IMR-90 (cell line): ENCODE results near the gene SPINK14. TPM values are rescaled to one million over a fixed set of nuclear protein-coding genes. Genes with fewer than 3 reads are reported as not detected.

ENCODE experiments used
- ATAC-seq: fragments of 200-7000 bp; cut with Tn5 transposase; 2 replicates; pipeline ENCODE4 v1.9.1; 2020; ENCODE audit warnings: low read depth, mild to moderate bottlenecking, moderate library complexity
- BruUV-seq: library from RNA; stranded (reverse); fragments of 400-500 nt; replicated peaks from 2 replicates; lab custom pipeline; 2021; lab: Mats Ljungman, UMichigan
- CTCF ChIA-PET: fragments of 300-600 bp; formaldehyde crosslinking; extraction: SDS; loops from one replicate; lab custom pipeline; 2021; ENCODE audit warnings: antibody characterized with exemption; lab: Yijun Ruan, JAX
- POLR2A ChIA-PET: fragments of 300-600 bp; sonication (Branson Sonifier 250); formaldehyde crosslinking; loops from one replicate; lab custom pipeline; 2022; ENCODE audit warnings: antibody characterized with exemption; ENCODE audit not compliant: unreplicated experiment; lab: Charles Lee
- DNase-seq: peaks from one replicate; pipeline ENCODE4 v3.0.0; 2013
- H2AFZ ChIP-seq: replicated peaks from 2 replicates; pipeline ENCODE3; 2013; ENCODE audit warnings: low read length, mild to moderate bottlenecking; ENCODE audit not compliant: poor library complexity
- H2AK5ac ChIP-seq: 2 replicates; pipeline ENCODE4 v1.6.1; 2013; ENCODE audit warnings: low read depth, low read length, inconsistent platforms
- H2AK9ac ChIP-seq: replicated peaks from 2 replicates; pipeline ENCODE3; 2013; ENCODE audit warnings: mild to moderate bottlenecking, low read depth, low read length, moderate library complexity; ENCODE audit not compliant: poor library complexity
- H2BK120ac ChIP-seq: 2 replicates; pipeline ENCODE4 v1.6.1; 2013; ENCODE audit warnings: low read depth, low read length, inconsistent platforms
- H2BK15ac ChIP-seq: 3 replicates; pipeline ENCODE4 v1.6.1; 2013; ENCODE audit warnings: low read depth, low read length, inconsistent platforms
- H2BK20ac ChIP-seq: 2 replicates; pipeline ENCODE4 v1.6.1; 2013; ENCODE audit warnings: low read depth, mild to moderate bottlenecking, inconsistent platforms, low read length, moderate library complexity
- H2BK5ac ChIP-seq: 2 replicates; pipeline ENCODE4 v1.6.1; 2013; ENCODE audit warnings: mild to moderate bottlenecking, low read depth, low read length, inconsistent platforms; ENCODE audit not compliant: poor library complexity, severe bottlenecking
- H3K14ac ChIP-seq: replicated peaks from 2 replicates; pipeline ENCODE4 v1.6.1; 2013; ENCODE audit warnings: low read depth, low read length, inconsistent platforms
- H3K18ac ChIP-seq: 2 replicates; pipeline ENCODE4 v1.6.1; 2013; ENCODE audit warnings: low read depth, low read length, control low read depth
- H3K23ac ChIP-seq: 2 replicates; pipeline ENCODE4 v1.6.1; 2013; ENCODE audit warnings: low read depth, low read length, inconsistent platforms
- H3K27ac ChIP-seq: 2 replicates; pipeline ENCODE4 v1.5.1; 2013; ENCODE audit warnings: mild to moderate bottlenecking, control low read depth, low read length; ENCODE audit not compliant: insufficient read depth
- H3K27me3 ChIP-seq: 2 replicates; pipeline ENCODE4 v1.6.1; 2013; ENCODE audit warnings: low read length; ENCODE audit not compliant: control insufficient read depth, insufficient read depth
- H3K36me3 ChIP-seq: 2 replicates; pipeline ENCODE4 v1.6.1; 2013; ENCODE audit warnings: low read length, mixed read lengths; ENCODE audit not compliant: control insufficient read depth, insufficient read depth
- H3K4ac ChIP-seq: 2 replicates; pipeline ENCODE4 v1.6.1; 2013; ENCODE audit warnings: low read depth, low read length, inconsistent platforms
- H3K4me1 ChIP-seq: 2 replicates; pipeline ENCODE4 v1.6.1; 2013; ENCODE audit warnings: low read length, mixed read lengths; ENCODE audit not compliant: control insufficient read depth, insufficient read depth
- H3K4me2 ChIP-seq: 2 replicates; pipeline ENCODE4 v1.6.1; 2013; ENCODE audit warnings: low read depth, mild to moderate bottlenecking, control low read depth, low read length, moderate library complexity
- H3K4me3 ChIP-seq: 2 replicates; pipeline ENCODE4 v1.5.1; 2013; ENCODE audit warnings: low read depth, mild to moderate bottlenecking, control low read depth, low read length, moderate library complexity; ENCODE audit not compliant: insufficient read depth
- H3K56ac ChIP-seq: 2 replicates; pipeline ENCODE4 v1.6.1; 2013; ENCODE audit warnings: low read length, inconsistent platforms; ENCODE audit not compliant: insufficient read depth; ENCODE audit errors: extremely low read depth
- H3K79me1 ChIP-seq, 2 experiments: 2 replicates each; pipeline ENCODE4 v1.6.1; 2013; ENCODE audit warnings: low read length in 2 of 2, inconsistent platforms in 1 of 2, low read depth in 1 of 2
- H3K9ac ChIP-seq: 2 replicates; pipeline ENCODE4 v1.6.1; 2013; ENCODE audit warnings: low read depth, low read length, control low read depth
- H3K9me1 ChIP-seq: 2 replicates; pipeline ENCODE4 v1.6.1; 2013; ENCODE audit warnings: low read length, inconsistent platforms; ENCODE audit not compliant: insufficient read depth
- H3K9me3 ChIP-seq: 2 replicates; pipeline ENCODE4 v1.6.1; 2013; ENCODE audit warnings: low read length; ENCODE audit not compliant: control insufficient read depth, insufficient read depth
- H4K20me1 ChIP-seq: 2 replicates; pipeline ENCODE4 v1.6.1; 2013; ENCODE audit warnings: low read length, inconsistent platforms; ENCODE audit not compliant: insufficient read depth
- H4K5ac ChIP-seq: 2 replicates; pipeline ENCODE4 v1.6.1; 2013; ENCODE audit warnings: mild to moderate bottlenecking, low read depth, low read length, control low read depth
- H4K8ac ChIP-seq, 2 experiments: 2 replicates each; pipeline ENCODE4 v1.6.1; 2013; ENCODE audit warnings: low read depth in 2 of 2, low read length in 2 of 2, control low read depth in 1 of 2, inconsistent platforms in 1 of 2
- H4K91ac ChIP-seq: 2 replicates; pipeline ENCODE4 v1.6.1; 2013; ENCODE audit warnings: low read depth, low read length, inconsistent platforms; ENCODE audit not compliant: insufficient read depth
- BHLHE40 ChIP-seq: fragments of 150-350 bp; IDR thresholded peaks from 2 replicates; pipeline ENCODE4 v1.6.1; 2016; ENCODE audit warnings: mild to moderate bottlenecking, low read depth, low read length
- CEBPB ChIP-seq: IDR thresholded peaks from 2 replicates; pipeline ENCODE4 v1.6.1; 2012; ENCODE audit warnings: low read depth, low read length, improper control_type of control experiment
- CHD1 ChIP-seq: IDR thresholded peaks from 2 replicates; pipeline ENCODE4 v1.6.1; 2012; ENCODE audit warnings: low read depth, low read length, improper control_type of control experiment
- CTCF ChIP-seq: conservative IDR thresholded peaks from 2 replicates; pipeline ENCODE4 v1.5.1; 2012; ENCODE audit warnings: mild to moderate bottlenecking, low read depth, low read length, improper control_type of control experiment
- ELK1 ChIP-seq: fragments of 150-350 bp; IDR thresholded peaks from 2 replicates; pipeline ENCODE4 v1.6.1; 2016; ENCODE audit warnings: low read depth, mild to moderate bottlenecking, low read length, moderate library complexity, borderline replicate concordance
- FOS ChIP-seq: fragments of 150-350 bp; IDR thresholded peaks from 2 replicates; pipeline ENCODE4 v1.6.1; 2016; ENCODE audit warnings: low read depth, low read length
- MAFK ChIP-seq: IDR thresholded peaks from 2 replicates; pipeline ENCODE4 v1.6.1; 2012; ENCODE audit warnings: low read depth, low read length, improper control_type of control experiment
- MAZ ChIP-seq: IDR thresholded peaks from 2 replicates; pipeline ENCODE4 v1.6.1; 2012; ENCODE audit warnings: low read depth, mild to moderate bottlenecking, low read length, improper control_type of control experiment, moderate library complexity, borderline replicate concordance
- NFE2L2 ChIP-seq: fragments of 150-350 bp; IDR thresholded peaks from 2 replicates; pipeline ENCODE4 v1.6.1; 2016; ENCODE audit warnings: low read depth, mild to moderate bottlenecking, low read length
- POLR2A ChIP-seq: IDR thresholded peaks from 2 replicates; pipeline ENCODE4 v1.6.1; 2012; ENCODE audit warnings: mild to moderate bottlenecking, low read depth, low read length
- RAD21 ChIP-seq: IDR thresholded peaks from 2 replicates; pipeline ENCODE4 v1.6.1; 2012; ENCODE audit warnings: low read length, improper control_type of control experiment
- RCOR1 ChIP-seq: IDR thresholded peaks from 2 replicates; pipeline ENCODE4 v1.6.1; 2012; ENCODE audit warnings: mild to moderate bottlenecking, low read length, improper control_type of control experiment; ENCODE audit not compliant: insufficient replicate concordance
- RFX5 ChIP-seq: IDR thresholded peaks from 2 replicates; pipeline ENCODE4 v1.8.0; 2012; ENCODE audit warnings: low read depth, mild to moderate bottlenecking, low read length, moderate library complexity
- SMC3 ChIP-seq: fragments of 150-350 bp; IDR thresholded peaks from 2 replicates; pipeline ENCODE4 v1.6.1; 2016; ENCODE audit warnings: low read depth, mild to moderate bottlenecking, antibody characterized with exemption, low read length, moderate library complexity
- USF2 ChIP-seq: fragments of 150-350 bp; IDR thresholded peaks from 2 replicates; pipeline ENCODE4 v1.6.1; 2017; ENCODE audit warnings: mild to moderate bottlenecking, antibody characterized with exemption, low read length, low read depth
- WGBS, 2 experiments: methylation state at CpG; one replicate each; pipeline versions ENCODE4 v1.1.5 to v1.1.7; 2013; ENCODE audit warnings: missing lambda C conversion rate in 2 of 2; ENCODE audit not compliant: insufficient read length in 1 of 2; ENCODE audit errors: extremely low coverage in 2 of 2; 5-methylcytosine and 5-hydroxymethylcytosine counted together
- dilution Hi-C: fragments of 300-500 bp; cut with HindIII; formaldehyde crosslinking; loops from one replicate; pipeline ENCODE4 v1.14.3; 2018; ENCODE audit warnings: low sequenced_read_pairs; ENCODE audit not compliant: unreplicated experiment
- in situ Hi-C: fragments of 300-500 bp; cut with MboI; formaldehyde crosslinking; loops from 3 replicates; pipeline ENCODE4 v1.14.3; 2019; ENCODE audit warnings: low sequenced_read_pairs, inconsistent platforms, mixed read lengths
- intact Hi-C: fragments of 100-400 bp; cut with micrococcal nuclease; formaldehyde crosslinking; loops from 2 replicates; pipeline ENCODE4 v1.10.0; 2022
- polyA plus RNA-seq, 3 experiments: library from polyadenylated mRNA; depleted of rRNA; stranded (reverse); fragments of >200 nt; gene quantifications; 2 replicates each; pipeline ENCODE4 v1.2.3, GENCODE V29; 2012; ENCODE audit warnings: low replicate concordance in 1 of 3
- total RNA-seq: library from RNA; depleted of rRNA; stranded (reverse); fragments of >200 nt; gene quantifications from 2 replicates; pipeline ENCODE4 v1.2.3, GENCODE V29; 2012

The SPINK14 gene
- total and polyA plus RNA-seq, 2 of the 4 experiments (the other 2 are of a cell fraction), result not detected

GRCh38 chr5:148156609-148157008 lies 11.7 kb upstream of the SPINK14 start:
- ATAC-seq, result no peak
- Histone ChIP-seq H3K18ac (no peak overlapping the region), H2AK9ac (no peak overlapping the region), H2BK15ac (no peak overlapping the region), H3K4me2 (no peak overlapping the region), H3K56ac (no peak overlapping the region), H3K4me3 (no peak overlapping the region), H3K27me3 (no peaks in the 10 kb centered on the region), H3K4ac (no peak overlapping the region), H4K5ac (no peak overlapping the region), H4K20me1 (no peaks in the 10 kb centered on the region), H4K8ac (no peak overlapping the region), H2AFZ (no peak overlapping the region), H3K9me1 (no peaks in the 10 kb centered on the region), H3K27ac (no peak overlapping the region), H3K4me1 (no peaks in the 10 kb centered on the region), H3K14ac (no peak overlapping the region), H2BK120ac (no peak overlapping the region), H3K79me1 (no peaks in the 10 kb centered on the region), H3K9me3 (no peaks in the 10 kb centered on the region), H3K9ac (no peak overlapping the region), H2BK20ac (no peak overlapping the region), H3K36me3 (no peaks in the 10 kb centered on the region), H2BK5ac (no peak overlapping the region), H2AK5ac (no peak overlapping the region), H3K23ac (no peak overlapping the region), H4K91ac (no peak overlapping the region)
- dilution Hi-C loops (no loop called here), intact Hi-C loops (no loop called here), in situ Hi-C loops (no loop called here)
- no TSS peak for BruUV-seq
- no peak for DNase-seq
- ChIA-PET POLR2A (no interaction called here), CTCF (no interaction called here)
- TF ChIP-seq USF2, result no peak
- TF ChIP-seq MAFK, result no peak
- TF ChIP-seq SMC3, result no peak
- no peak for TF ChIP-seq ELK1
- no peak for TF ChIP-seq MAZ
- no peak for TF ChIP-seq CTCF
- no peak for TF ChIP-seq CHD1
- no peak for TF ChIP-seq CEBPB
- no peak for TF ChIP-seq RAD21
- no peak for TF ChIP-seq RCOR1
- no peak for TF ChIP-seq POLR2A
- TF ChIP-seq NFE2L2, result no peak
- no peak for TF ChIP-seq RFX5
- TF ChIP-seq FOS, result no peak
- TF ChIP-seq BHLHE40, result no peak
- no CpG with 5 or more reads among the region's 1 CpG for WGBS, 2 experiments
